GM19455 (cell line): ENCODE measurements around the gene CDH3.

Source experiments
- ATAC-seq: cut with Tn5 transposase; IDR thresholded peaks from one replicate; pipeline ENCODE4 v1.9.1; 2021; ENCODE audit not compliant: unreplicated experiment

The CDH3 gene

GRCh38 chr16:68734782-68735181, 89.7 kb downstream of the CDH3 start:
- ATAC-seq = no peak

- ATAC-seq = no peak
Measured at GRCh38 chr16:68736561-68736960, 91.5 kb downstream of the CDH3 start.

GRCh38 chr16:68737046-68737729, 92.1 kb downstream of the CDH3 start, which contains the start of gene CDH1:
CDH1 (plus strand) TSS chr16:68737292; CDS start chr16:68737416, 124 bp downstream.
- no peak for ATAC-seq

DNA sequence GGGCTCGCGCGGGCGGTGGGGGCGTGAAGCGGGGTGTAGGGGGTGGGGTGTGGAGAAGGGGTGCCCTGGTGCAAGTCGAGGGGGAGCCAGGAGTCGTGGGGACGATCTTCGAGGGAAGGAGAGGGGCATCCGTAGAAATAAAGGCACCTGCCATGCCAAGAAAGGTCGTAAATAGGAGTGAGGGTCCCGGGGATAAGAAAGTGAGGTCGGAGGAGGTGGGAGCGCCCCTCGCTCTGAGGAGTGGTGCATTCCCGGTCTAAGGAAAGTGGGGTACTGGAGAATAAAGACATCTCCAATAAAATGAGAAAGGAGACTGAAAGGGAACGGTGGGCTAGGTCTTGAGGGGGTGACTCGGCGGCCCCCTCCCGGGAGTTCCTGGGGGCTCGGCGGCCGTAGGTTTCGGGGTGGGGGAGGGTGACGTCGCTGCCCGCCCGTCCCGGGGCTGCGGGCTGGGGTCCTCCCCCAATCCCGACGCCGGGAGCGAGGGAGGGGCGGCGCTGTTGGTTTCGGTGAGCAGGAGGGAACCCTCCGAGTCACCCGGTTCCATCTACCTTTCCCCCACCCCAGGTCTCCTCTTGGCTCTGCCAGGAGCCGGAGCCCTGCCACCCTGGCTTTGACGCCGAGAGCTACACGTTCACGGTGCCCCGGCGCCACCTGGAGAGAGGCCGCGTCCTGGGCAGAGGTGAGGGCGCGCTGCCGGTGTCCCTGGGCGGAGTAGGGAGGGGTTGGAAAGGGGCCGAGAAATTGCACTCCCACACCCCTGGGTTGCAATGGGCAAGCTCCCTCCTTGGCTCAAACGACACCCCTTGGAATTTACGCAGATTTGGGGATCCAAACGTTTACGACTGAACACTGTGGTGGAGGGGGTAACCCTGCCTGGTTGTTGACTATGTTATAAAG, 92.9 kb downstream of the CDH3 start:
- ATAC-seq = no peak

- ATAC-seq = no peak
Measured at GRCh38 chr16:68739964-68740627, 95.0 kb downstream of the CDH3 start.

DNA sequence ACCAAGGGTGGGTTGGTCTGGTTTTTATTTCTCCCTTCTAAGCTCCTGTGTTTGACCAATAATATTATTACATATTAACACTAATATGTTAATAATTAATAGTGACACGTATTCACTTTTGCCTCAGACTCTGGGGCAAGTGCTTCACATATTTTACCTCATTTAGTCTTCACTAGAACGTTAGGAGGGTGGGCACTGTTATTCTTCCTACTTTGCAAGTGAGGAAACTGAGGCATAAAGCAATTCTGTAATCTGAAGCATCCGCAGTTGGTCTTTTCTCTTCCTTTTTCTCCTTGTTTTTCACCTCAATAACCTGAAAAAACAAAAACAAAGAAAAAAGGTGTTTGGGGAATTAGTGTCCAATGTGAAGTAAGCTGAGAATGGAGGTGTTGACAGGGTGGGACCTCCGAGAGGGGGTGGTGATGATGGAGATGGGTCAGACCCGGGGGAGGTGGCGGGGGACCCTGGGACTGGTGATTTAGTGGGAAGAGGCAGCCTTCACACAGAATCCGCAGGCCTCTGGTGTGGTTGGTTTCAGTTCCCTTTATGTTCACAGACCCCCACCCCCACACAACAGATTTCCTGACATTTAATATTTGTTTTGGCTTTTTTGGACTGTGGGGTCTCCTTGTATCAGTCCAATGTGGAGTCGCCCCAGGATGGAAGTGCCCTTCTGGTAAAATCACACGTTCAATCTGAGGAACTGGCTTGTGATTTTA, 95.7 kb downstream of the CDH3 start:
- ATAC-seq = no peak

DNA sequence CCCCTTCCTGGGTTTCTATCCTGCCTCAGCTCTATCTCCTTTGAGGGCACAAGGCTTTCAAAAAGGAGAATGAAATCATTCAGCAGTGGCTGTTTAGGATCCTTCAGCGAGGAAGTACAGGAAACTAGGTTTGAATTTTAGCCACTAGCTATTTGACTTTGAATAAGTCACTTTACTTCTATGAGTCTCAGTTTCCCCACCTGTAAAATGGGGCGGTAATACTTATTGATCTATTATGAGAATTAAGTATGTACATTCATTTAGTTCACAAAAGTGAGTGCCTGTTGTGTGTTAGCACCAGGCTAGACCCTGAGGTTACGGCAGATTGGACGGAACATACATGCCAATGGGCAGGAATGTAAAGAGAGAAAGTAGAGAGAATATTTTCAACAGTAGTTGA, 98.6 kb downstream of the CDH3 start:
- ATAC-seq = no peak

DNA sequence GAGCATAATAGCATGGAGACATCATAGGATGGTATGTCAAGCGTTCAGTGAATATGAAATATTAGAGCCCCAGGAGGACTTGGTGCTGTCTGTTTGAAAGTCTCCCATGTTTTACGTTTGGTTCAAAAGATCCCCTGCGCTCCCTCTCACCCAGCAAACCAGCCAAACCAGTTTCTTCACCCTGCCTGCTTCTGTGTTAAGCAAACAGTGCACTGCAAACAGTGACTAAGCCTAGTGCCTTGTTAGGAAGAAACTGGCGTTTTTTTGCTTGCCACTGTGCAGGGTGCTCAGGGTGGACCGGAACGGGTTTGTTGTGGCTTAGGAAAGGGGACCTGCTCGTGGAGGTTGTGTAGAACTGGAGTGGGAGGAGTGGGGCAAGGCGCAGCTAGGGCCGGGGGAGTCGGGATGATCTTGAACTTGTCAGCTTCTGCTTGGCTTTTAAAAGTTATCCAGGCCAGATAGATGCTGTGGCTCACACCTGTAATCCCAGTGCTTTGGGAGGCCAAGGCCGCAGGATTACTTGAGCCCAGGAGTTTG, 99.7 kb downstream of the CDH3 start:
- ATAC-seq = no peak

DNA sequence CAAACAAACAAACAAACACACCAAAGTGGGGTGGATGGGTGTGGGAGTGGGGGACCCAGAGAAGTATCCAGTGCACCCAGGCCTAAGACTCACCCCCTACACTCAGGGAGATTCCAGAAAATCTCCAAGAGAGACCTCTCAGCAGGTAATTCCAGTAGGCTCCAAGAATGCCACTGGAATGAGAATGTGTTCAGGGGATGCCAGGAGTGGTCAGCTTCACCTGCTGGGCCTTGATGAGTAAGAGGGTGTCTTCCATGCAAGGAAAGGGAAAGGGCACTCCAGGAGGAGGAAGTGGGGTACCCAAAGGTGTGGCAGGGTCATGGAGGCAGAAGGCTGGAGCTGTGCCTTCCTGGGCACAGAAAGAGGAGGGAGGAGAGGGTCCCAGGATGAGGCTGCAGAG, 101.8 kb downstream of the CDH3 start:
- no peak for ATAC-seq

DNA sequence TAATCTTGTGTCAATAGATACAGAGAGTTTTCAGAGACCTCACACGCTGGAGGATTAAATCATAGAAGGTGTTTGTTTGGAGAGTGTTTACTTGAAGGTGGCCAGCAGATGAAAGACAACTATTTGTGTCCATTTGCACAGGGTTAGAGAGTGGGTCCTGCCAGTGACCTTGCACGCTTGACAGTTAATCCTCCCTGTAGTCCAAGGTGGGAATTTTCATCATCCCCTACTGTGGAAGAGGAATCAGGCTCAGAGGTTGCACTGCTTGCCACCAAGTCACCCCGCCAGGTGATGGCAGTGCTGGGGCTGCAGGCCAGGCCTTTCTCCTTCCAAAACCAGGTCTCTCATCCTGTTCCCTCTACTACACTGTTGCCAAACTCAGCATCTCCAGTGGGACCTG, 104.3 kb downstream of the CDH3 start:
- ATAC-seq = no peak
